Ecto neural progenitor cell (in vitro differentiated cells): ENCODE results near the gene LCP1.

Experiments
- DNase-seq: peaks from one replicate; pipeline ENCODE4 v3.0.0-alpha.2; 2018; ENCODE audit warnings: low spot score

Gene LCP1

DNA sequence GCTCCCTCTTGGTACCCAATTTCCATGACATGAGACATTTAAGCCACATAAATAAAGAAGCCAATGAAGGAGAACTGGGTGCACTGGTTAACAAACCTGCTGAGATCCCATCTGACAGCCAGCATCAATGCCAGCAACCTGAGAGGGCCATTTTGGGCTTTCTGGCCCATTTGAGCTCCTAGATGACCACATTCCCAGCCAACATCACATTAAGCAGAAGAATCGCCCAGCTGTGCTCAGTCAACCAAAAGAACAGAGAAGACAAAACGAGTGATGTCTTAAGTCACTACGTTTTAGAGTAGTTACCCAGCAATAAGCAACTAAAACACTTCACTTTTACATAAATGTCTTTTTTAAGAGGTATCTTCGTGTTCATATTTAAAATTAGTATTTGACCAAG lies 21.9 kb downstream of the LCP1 start:
- no peak for DNase-seq

GRCh38 chr13:46158983-46159382 lies 23.0 kb downstream of the LCP1 start:
- no peak for DNase-seq

- no peak for DNase-seq
These were observed 23.8 kb downstream of the LCP1 start for GRCh38 chr13:46158222-46158621.

DNA sequence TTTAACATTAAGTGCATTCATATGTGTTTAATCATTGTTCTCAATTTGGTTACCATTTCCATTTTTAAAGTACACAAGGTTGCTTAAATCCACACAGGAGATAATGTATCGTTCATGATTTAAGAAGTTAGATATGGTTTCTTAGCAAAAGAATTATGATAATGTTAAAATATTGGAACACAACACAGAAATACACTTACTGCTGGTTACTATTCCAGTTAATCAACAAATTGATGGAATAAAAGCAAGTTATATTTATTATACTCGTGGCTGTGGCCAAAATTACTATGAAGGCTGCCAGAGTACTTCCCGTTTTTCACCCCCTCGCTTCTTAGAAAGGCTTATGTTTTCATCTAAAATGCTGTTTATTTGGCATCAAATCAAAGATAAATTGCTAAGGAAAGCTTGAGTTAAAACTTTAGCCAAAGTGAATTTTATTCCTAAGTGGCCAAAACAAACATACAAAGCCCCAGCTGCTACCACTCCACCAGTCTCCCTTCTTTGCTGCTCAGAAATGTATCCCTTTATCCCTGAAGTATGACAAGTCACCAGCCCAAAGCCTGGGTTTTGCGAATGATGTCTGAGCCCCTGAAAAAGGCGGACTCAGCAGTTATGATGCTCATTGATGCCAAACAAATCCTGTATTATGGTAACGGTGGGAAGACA lies 27.7 kb downstream of the LCP1 start:
- no peak for DNase-seq

- DNase-seq: no peak
These were observed 29.2 kb downstream of the LCP1 start for GRCh38 chr13:46152627-46153328.

GRCh38 chr13:46150134-46150693 lies 31.8 kb downstream of the LCP1 start:
- DNase-seq: no peak

DNA sequence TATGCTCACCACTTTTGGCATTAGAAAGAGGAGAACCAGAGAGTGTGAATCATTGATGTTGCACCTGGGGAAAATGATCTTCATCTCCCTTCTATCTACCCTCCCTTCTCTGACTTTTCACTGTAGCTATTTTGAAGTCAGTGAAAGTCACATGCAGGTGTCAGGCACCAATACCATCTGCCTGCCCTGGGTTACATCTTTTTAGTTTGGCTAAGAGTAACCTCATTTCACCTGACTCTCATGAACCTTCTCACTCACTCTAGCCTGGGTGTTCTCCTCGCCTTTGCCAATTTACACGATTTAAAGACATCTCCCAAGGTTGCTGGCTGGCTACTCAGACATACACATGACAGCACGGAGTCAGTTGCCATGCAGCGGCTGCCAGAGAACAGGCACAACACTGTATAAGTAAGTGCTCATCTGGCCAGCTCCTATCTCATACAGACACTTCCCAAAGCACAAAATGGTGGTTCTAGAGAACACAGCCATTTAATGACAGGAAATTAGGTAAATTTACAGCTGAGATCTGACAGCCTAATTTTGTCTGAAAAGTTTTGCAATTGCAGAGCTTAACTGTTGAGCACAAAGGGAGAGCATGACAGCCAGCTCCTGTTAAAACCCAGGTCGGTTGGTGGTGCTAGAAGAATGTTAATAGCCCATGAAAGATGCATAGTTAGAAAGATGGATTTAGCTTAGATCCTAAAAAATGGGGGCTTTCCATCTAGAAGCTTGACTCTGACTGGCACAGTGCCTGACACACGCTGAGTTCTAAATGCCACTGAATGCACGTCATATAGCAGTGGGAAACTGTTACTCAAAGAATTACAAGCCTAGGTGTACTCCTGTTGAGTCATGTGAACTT lies 32.5 kb downstream of the LCP1 start:
- DNase-seq: no peak

DNA sequence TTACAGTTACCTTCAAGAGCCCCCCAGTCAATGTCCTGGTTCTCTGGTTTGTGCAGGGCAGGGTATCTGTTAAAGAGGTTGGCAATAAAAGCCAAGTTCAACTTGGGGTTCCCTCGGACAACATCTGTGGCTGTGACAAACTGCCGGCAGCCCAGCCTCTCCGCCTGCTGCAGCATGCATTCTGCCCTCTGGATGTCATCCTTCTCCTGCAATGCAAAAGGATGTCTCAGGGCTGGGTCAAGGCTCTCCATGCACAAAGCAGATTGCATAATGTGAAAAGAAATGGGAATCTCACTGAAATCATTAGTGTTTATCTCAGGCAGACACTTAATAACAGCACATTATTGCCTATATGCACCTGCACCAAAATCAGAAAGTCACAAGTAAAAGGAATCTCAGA lies 35.1 kb downstream of the LCP1 start:
- DNase-seq: peak; percentile 51

DNA sequence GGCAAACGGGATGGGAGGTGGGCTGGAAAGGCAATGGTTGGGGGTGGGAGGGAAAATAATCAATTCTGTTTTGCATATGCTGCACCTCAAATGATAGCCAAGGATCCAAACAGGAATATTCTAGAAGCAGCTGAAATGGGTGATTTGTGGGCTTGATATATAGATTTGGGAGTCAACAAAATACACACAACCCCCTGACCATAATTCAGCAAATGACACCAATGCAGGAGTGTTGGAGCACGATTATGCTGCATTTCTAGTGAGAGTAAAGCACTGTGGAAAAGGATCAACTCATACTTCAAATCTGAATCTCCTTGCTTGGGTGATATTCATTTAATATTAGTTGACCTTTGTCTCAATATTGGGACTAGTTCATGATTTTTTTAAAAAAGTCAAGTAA lies 36.0 kb downstream of the LCP1 start:
- DNase-seq: no peak

- no peak for DNase-seq
These were observed 36.8 kb downstream of the LCP1 start for GRCh38 chr13:46145135-46145534.

GRCh38 chr13:46143184-46143701 lies 38.7 kb downstream of the LCP1 start:
- DNase-seq: no peak

GRCh38 chr13:46142776-46143175 lies 39.2 kb downstream of the LCP1 start:
- DNase-seq: no peak

GRCh38 chr13:46140044-46140443 lies 41.9 kb downstream of the LCP1 start:
- no peak for DNase-seq

DNA sequence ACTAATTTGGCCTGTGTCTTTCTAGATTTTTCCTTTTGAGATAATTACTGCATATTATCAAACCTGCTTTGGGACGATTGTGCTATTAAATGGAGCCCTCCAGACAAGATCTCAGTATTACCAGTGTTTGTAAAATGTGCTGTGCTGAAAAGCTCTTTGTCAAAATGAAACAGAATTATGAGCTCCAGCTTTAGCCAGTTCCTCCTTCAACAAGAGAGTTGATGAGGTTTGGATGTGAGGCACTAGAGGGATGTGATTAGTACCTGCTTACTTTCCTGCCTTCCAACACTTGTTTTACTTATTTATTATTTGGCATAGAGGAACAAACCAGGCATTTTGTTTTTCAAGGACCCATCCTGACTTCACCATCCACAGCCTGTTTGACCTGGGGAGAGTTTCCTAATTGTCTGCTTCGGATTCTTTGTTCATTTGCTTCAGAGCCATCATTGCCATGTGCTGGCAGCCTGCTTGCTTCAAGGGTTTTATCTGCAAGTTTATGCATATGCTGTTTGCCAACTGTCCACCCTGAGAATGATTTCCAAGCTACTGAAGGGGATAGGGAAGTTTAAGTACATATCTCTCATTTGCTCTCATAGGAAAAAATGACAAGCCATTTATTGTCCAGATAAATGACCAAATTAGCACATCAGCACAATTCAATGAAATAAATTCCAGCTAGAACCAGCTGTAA lies 44.2 kb downstream of the LCP1 start:
- DNase-seq: no peak

DNA sequence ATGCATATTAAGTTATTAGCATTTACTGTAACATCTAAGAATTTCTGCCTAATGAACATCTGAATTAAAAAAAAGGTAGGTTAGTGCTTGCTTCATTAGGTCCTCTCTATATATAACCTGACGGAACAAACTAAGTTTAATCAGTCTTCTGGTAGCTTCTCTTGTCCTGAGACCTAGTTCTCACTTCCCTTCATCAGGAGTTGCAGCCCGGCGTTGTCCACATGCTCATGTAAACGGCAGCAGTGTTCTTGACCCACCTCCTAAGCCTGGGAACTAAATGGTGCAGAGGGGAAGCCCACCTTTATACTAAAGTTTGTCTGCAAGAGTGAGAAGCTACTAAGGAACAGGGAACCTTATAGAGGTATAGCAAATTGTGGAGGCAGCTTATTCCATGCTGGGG lies 45.3 kb downstream of the LCP1 start:
- DNase-seq: no peak

DNA sequence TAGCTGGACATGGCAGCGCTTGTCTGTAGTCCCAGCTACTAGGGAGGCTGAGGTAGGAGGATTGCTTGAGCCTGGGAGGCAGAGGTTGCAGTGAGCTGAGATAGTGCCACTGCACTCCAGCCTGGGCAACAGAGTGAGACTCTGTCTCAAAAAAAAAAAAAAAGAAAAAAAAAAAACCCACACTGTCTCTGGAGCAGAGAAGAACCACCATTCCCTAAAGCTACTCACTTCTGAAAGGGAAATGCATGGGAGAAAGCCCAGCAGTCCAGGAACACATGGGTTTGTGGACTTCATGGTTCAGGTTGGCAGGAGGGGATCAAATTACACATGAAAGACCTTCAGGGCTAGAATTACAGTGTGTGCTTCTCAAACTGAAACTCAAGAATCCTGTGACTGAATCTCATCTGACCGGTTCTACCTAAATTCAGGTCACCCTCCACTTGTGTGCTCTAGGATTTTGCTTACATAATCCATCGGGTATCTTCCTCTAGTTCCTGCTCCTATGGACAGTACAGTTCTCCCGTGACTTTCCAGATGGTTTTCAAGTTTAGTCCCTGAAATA lies 46.9 kb downstream of the LCP1 start:
- DNase-seq: no peak

DNA sequence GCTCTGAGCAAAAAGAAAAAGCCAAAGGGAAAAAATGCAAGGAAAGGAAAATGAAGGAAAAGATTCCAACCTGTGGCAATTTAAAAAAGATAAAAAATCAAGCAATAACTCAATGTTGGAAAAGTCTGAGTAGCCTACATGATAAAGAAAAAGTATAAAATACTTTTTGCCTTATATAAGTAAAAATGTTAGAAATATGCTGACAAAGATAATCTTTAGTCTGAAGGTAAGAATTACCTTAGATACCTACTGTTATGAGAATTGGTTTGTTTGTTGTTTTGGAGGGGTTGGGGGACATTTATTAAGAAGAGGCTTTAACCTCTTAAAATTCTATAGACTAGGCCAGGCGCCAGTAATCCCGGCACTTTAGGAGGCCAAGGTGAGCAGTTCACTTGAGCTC lies 47.5 kb downstream of the LCP1 start:
- no peak for DNase-seq

DNA sequence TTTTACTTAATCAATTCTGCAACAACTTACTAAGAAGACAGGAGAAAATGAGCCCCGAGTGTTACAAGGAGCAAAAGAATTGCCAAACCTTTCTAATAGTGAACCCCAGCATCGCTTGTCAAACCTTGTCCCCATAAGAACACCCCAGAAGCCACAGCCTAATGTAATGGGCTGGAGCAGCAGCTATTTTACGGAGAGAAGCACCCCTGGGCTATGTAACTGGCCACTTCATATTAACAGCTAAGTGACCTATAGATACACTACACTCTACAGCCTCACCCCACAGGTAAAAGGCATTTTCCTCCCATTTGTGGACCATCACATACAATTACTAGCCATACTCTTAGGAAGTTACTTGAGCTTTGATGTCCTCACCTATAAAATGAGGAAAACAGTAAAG lies 49.9 kb downstream of the LCP1 start:
- DNase-seq: no peak

DNA sequence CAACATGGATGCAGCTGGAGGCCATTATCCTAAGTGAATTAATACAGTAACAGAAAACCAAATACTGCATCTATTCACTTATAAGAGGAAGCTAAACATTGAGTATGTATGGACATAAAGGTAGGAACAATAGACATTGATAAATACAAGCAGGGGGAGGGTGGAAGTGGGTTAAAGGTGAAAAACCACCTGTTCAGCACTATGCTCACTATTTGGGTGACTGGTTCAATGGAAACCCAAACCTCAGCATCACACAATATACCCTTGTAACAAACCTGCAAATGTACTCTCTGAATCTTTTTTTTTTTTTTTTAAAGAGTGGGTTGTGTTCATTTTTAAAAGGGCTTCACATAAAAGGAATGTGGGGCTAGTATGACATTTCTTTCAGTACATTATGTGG lies 50.3 kb downstream of the LCP1 start:
- no peak for DNase-seq

GRCh38 chr13:46129955-46130618 lies 51.9 kb downstream of the LCP1 start:
- DNase-seq: no peak

GRCh38 chr13:46129124-46129523 lies 52.9 kb downstream of the LCP1 start:
- no peak for DNase-seq
